ENCODE results near the gene AMN1. TPM values are rescaled to one million over a fixed set of nuclear protein-coding genes. Genes with fewer than 3 reads are reported as not detected.

Gene AMN1
- total RNA-seq, 2 experiments from 2014 or later = 12.6 to 20.1 TPM

DNA sequence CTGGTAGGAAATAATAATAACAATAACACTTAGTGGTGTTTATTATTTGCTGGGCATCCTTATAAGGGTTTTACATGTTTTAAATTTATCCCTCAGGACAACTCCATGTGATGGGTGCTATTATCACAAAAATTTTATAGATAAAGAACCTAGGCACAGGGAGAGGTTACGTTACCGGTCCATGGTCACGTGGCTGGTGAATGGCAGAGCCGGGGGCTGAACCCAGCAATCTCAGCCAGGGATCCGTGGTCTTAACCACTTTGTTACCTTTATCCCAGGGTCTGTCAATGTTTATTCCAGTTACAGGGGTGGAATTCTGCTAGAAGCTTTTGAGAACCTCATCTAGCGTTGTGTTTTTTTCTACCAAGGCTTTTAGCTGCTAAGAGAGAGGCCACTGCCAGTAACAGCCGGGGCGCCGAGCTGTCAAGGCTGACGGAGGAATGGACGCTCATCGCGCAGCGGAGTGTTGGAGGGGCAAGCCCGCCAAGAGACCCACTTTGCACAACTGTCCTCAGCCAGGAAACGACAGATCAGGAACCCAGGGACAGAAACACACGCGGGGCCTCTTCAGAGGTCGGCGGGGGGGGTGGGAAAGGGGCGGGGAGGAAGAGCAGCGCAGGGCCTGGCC lies 418 bp downstream of the AMN1 start:
- no peaks in the 10 kb centered on the region for H3K9me3 ChIP-seq (ENCODE audit: low read length)
- intact Hi-C loops (cut with micrococcal nuclease; ENCODE audit: unreplicated experiment) = loop anchor here (1.0 to 5.0 kb wide), 5 partner anchors 18 to 232 kb away; partner anchors contain the start of gene ETFBKMT
- H3K4me1 ChIP-seq (ENCODE audit: insufficient read depth, low read length, poor library complexity, severe bottlenecking) = peaks cover 60% of the 10 kb centered on the region
- peak; percentile 63 for DNase-seq (ENCODE audit: low spot score)
- POLR2A ChIA-PET = interaction anchor here (0.6 to 6.8 kb wide), 18 partner anchors 9 to 537 kb away, joined by 3 to 59 read pairs (median 4); no protein-coding TSS in a partner anchor
- BruUV-seq (replicated peaks) = TSS peak; percentile 61
- peak overlapping the region; percentile 81 for H3K27ac ChIP-seq (ENCODE audit: low read depth, low read length, poor library complexity, severe bottlenecking)
- no peaks in the 10 kb centered on the region for H4K20me1 ChIP-seq (ENCODE audit: insufficient read depth, low read length)
- H3K79me2 ChIP-seq (ENCODE audit: insufficient read depth, low read depth, low read length) = peaks cover 22% of the 10 kb centered on the region; the same call in 1 of the 2 replicates
- TF ChIP-seq CTCF (conservative IDR thresholded peaks at IDR 0.05; ENCODE audit: low read length) = no peak
- TF ChIP-seq EZH2phosphoT487 (IDR thresholded peaks at IDR 0.05; ENCODE audit: borderline replicate concordance, low read depth, low read length) = no peak
- no peaks in the 10 kb centered on the region for H3K9me2 ChIP-seq (ENCODE audit: insufficient read depth, low read length)
- H2AFZ ChIP-seq (ENCODE audit: low read length) = peak overlapping the region; percentile 53; the same call in 1 of the 2 replicates
- CTCF ChIA-PET (ENCODE audit: unreplicated experiment) = no interaction called here
- peak overlapping the region; percentile 76 for H3K4me3 ChIP-seq (ENCODE audit: low read depth, low read length, poor library complexity, severe bottlenecking)
- no peaks in the 10 kb centered on the region for H3K36me3 ChIP-seq (ENCODE audit: insufficient read depth, low read length)
- H3K4me2 ChIP-seq (ENCODE audit: low read length) = peak overlapping the region; percentile 73

GRCh38 chr12:31727192-31727591 lies 1.6 kb downstream of the AMN1 start:
- Histone ChIP-seq H3K9me3 (ENCODE audit: low read length) (no peaks in the 10 kb centered on the region; the same call in 1 of the 2 replicates), H3K27ac (ENCODE audit: low read depth, low read length, poor library complexity, severe bottlenecking) (peak overlapping the region; percentile 14), H3K36me3 (ENCODE audit: insufficient read depth, low read length) (no peaks in the 10 kb centered on the region), H3K79me2 (ENCODE audit: insufficient read depth, low read depth, low read length) (peaks cover 22% of the 10 kb centered on the region; the same call in 1 of the 2 replicates), H2AFZ (ENCODE audit: low read length) (no peak overlapping the region), H3K9me2 (ENCODE audit: insufficient read depth, low read length) (no peaks in the 10 kb centered on the region), H3K4me2 (ENCODE audit: low read length) (peak overlapping the region; percentile 73), H4K20me1 (ENCODE audit: insufficient read depth, low read length) (no peaks in the 10 kb centered on the region), H3K4me1 (ENCODE audit: insufficient read depth, low read length, poor library complexity, severe bottlenecking) (peaks cover 59% of the 10 kb centered on the region), H3K4me3 (ENCODE audit: low read depth, low read length, poor library complexity, severe bottlenecking) (peak overlapping the region; percentile 76)
- intact Hi-C loops (cut with micrococcal nuclease; ENCODE audit: unreplicated experiment) = loop anchor here (5.0 kb wide), 1 partner anchor 170 kb away; no protein-coding TSS in a partner anchor
- ChIA-PET POLR2A (interaction anchor here (0.5 to 6.8 kb wide), 4 partner anchors 13 to 28 kb away, joined by 3 to 59 read pairs (median 4); no protein-coding TSS in a partner anchor), CTCF (ENCODE audit: unreplicated experiment) (interaction anchor here (0.6 kb wide), 1 partner anchor 23 kb away, joined by 3 read pairs; no protein-coding TSS in a partner anchor)
- no peak for DNase-seq (ENCODE audit: low spot score)
- no peak for TF ChIP-seq CTCF (conservative IDR thresholded peaks at IDR 0.05; ENCODE audit: low read length)
- no TSS peak for BruUV-seq (replicated peaks)

GRCh38 chr12:31726575-31726974 lies 2.2 kb downstream of the AMN1 start:
- ChIA-PET POLR2A (interaction anchor here (0.5 to 6.8 kb wide), 6 partner anchors 12 to 243 kb away, joined by 3 to 59 read pairs (median 4); no protein-coding TSS in a partner anchor), CTCF (ENCODE audit: unreplicated experiment) (interaction anchor here (0.6 kb wide), 1 partner anchor 24 kb away, joined by 3 read pairs; no protein-coding TSS in a partner anchor)
- intact Hi-C loops (cut with micrococcal nuclease; ENCODE audit: unreplicated experiment) = loop anchor here (5.0 kb wide), 1 partner anchor 171 kb away; no protein-coding TSS in a partner anchor
- no TSS peak for BruUV-seq (replicated peaks)
- no peaks in the 10 kb centered on the region; the same call in 1 of the 2 replicates for H3K9me3 ChIP-seq (ENCODE audit: low read length)
- H3K4me3 ChIP-seq (ENCODE audit: low read depth, low read length, poor library complexity, severe bottlenecking) = no peak overlapping the region
- no peak overlapping the region for H2AFZ ChIP-seq (ENCODE audit: low read length)
- H3K4me1 ChIP-seq (ENCODE audit: insufficient read depth, low read length, poor library complexity, severe bottlenecking) = peaks cover 65% of the 10 kb centered on the region
- peak overlapping the region; percentile 14 for H3K27ac ChIP-seq (ENCODE audit: low read depth, low read length, poor library complexity, severe bottlenecking)
- no peaks in the 10 kb centered on the region for H4K20me1 ChIP-seq (ENCODE audit: insufficient read depth, low read length)
- no peaks in the 10 kb centered on the region for H3K36me3 ChIP-seq (ENCODE audit: insufficient read depth, low read length)
- peak overlapping the region; percentile 73 for H3K4me2 ChIP-seq (ENCODE audit: low read length)
- no peak for DNase-seq (ENCODE audit: low spot score)
- peaks cover 22% of the 10 kb centered on the region; the same call in 1 of the 2 replicates for H3K79me2 ChIP-seq (ENCODE audit: insufficient read depth, low read depth, low read length)
- H3K9me2 ChIP-seq (ENCODE audit: insufficient read depth, low read length) = no peaks in the 10 kb centered on the region
- TF ChIP-seq EZH2phosphoT487 (IDR thresholded peaks at IDR 0.05; ENCODE audit: borderline replicate concordance, low read depth, low read length) (no peak), CTCF (conservative IDR thresholded peaks at IDR 0.05; ENCODE audit: low read length) (no peak)
